ENCODE results near the gene PCBP2. TPM values are rescaled to one million over a fixed set of nuclear protein-coding genes. Genes with fewer than 3 reads are reported as not detected.
"Not testable (repeated sequence)": the region's sequence is repeated elsewhere in the genome, so short reads cannot be mapped to it uniquely, and the experiment has no call there.

PCBP2 gene
- total and polyA plus RNA-seq, 3 experiments from 2014 or later = 104 to 1,025 (median 995) TPM

DNA sequence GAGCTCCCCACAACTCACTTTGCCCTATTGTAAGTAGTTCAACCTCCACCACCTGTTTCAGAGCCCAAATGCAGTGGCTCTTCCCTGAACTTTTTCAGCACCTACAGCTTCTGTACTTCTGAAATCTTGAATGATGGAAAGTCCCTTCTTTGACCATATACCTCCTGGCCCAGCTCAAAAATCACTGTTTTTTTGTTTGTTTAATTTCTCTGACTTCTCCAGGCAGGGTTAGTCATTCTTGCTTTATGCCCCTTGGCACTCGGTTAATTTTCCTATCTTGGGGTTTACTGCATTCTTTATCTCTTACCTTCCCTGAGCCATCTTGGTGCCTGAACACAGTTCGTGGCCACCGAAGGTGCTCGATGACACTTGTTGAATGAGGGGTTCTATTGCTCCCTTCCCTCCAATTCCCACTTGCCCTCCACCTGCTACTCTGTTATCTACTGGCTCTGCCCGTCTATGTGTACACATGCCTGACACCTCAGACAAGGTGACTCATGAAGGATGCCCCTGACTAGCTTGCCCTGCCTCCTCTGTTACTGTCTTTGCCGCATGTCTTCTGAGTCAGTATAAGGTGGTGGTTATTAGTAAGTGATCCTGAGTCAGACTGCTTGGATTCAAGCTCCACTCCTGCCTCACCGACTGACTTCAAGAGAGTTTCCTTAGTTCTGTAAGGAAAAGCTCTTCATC is 23.9 kb upstream of the PCBP2 start:
- no peaks in the 10 kb centered on the region for H3K4me1 ChIP-seq (ENCODE audit: insufficient read depth, low read length)
- DNase-seq = no peak
- no peak overlapping the region for H3K4me3 Mint-ChIP-seq
- ChIA-PET POLR2A (interaction anchor here (0.6 kb wide), 1 partner anchor 42 kb away, joined by 9 read pairs; no protein-coding TSS in a partner anchor), CTCF (interaction anchor here (0.6 to 1.4 kb wide), 3 partner anchors 47 to 76 kb away, joined by 3 to 4 read pairs (median 3); no protein-coding TSS in a partner anchor)
- H3K9me3 ChIP-seq (ENCODE audit: low read length) = no peaks in the 10 kb centered on the region
- no peaks in the 10 kb centered on the region for H3K27me3 Mint-ChIP-seq
- H3K27me3 ChIP-seq (ENCODE audit: insufficient read depth, low read length, poor library complexity, severe bottlenecking) = no peaks in the 10 kb centered on the region
- no peak overlapping the region for H3K27ac ChIP-seq (ENCODE audit: low read depth, low read length)
- no peak overlapping the region for H3K4me3 ChIP-seq (ENCODE audit: low read length)
- H3K36me3 Mint-ChIP-seq = no peaks in the 10 kb centered on the region
- H3K27ac Mint-ChIP-seq = peak overlapping the region in 2 of 8 donors; percentile 15 to 19
- H3K4me1 Mint-ChIP-seq = no peaks in the 10 kb centered on the region
- no peaks in the 10 kb centered on the region for H3K9me3 Mint-ChIP-seq
- no peaks in the 10 kb centered on the region for H3K36me3 ChIP-seq (ENCODE audit: insufficient read depth, low read length)

DNA sequence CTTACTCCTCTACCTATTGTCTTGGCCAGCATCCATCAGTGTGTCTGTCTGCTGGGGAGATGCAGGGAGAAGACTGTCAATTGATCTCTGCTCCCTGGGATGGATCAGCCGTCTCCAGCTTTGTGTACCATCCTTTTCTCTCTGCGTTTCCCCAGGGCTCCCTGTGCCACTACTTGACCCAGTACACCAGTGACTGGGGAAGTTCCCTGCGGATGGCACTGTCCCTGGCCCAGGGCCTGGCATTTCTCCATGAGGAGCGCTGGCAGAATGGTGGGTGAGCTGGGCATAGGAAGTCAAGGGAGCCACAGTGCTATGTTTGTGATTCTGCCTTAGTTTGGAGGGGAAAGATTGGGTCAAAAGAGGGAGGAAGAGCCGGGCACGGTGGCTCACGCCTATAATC is 23.2 kb upstream of the PCBP2 start:
- CTCF ChIA-PET = interaction anchor here (0.6 to 1.0 kb wide), 2 partner anchors 47 to 77 kb away, joined by 3 read pairs; no protein-coding TSS in a partner anchor
- no peaks in the 10 kb centered on the region for H3K9me3 ChIP-seq (ENCODE audit: low read length)
- H3K9me3 Mint-ChIP-seq = no peaks in the 10 kb centered on the region
- no peaks in the 10 kb centered on the region for H3K36me3 ChIP-seq (ENCODE audit: insufficient read depth, low read length)
- H3K4me3 Mint-ChIP-seq = peak overlapping the region in 1 of 7 donors; percentile 18
- no peaks in the 10 kb centered on the region for H3K27me3 ChIP-seq (ENCODE audit: insufficient read depth, low read length, poor library complexity, severe bottlenecking)
- H3K4me1 ChIP-seq (ENCODE audit: insufficient read depth, low read length) = no peaks in the 10 kb centered on the region
- H3K36me3 Mint-ChIP-seq = no peaks in the 10 kb centered on the region
- POLR2A ChIA-PET = no interaction called here
- H3K27ac ChIP-seq (ENCODE audit: low read depth, low read length) = no peak overlapping the region
- H3K4me1 Mint-ChIP-seq = no peaks in the 10 kb centered on the region
- H3K27me3 Mint-ChIP-seq = no peaks in the 10 kb centered on the region
- H3K27ac Mint-ChIP-seq = no peak overlapping the region
- no peak for DNase-seq
- no peak overlapping the region for H3K4me3 ChIP-seq (ENCODE audit: low read length)

DNA sequence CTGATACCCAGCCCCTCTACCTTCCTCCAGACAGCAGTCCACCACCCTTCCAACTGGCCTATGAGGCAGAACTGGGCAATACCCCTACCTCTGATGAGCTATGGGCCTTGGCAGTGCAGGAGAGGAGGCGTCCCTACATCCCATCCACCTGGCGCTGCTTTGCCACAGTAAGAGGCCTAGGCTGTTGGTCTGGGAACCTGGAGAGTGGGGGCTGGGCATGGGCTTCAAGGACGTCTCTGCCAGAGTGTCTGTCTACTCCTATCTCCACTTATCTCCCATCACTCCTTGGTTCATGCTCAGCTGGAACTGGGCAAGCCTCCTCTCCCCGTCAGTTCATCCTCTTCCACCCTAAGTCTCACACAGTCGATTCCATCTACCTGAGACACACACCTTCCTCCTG is 21.8 kb upstream of the PCBP2 start:
- no peak overlapping the region for H3K4me3 ChIP-seq (ENCODE audit: low read length)
- Mint-ChIP-seq H3K36me3 (no peaks in the 10 kb centered on the region), H3K27ac (no peak overlapping the region), H3K4me1 (no peaks in the 10 kb centered on the region), H3K9me3 (no peaks in the 10 kb centered on the region), H3K4me3 (no peak overlapping the region), H3K27me3 (no peaks in the 10 kb centered on the region)
- no peak overlapping the region for H3K27ac ChIP-seq (ENCODE audit: low read depth, low read length)
- no peak for DNase-seq
- no peaks in the 10 kb centered on the region for H3K27me3 ChIP-seq (ENCODE audit: insufficient read depth, low read length, poor library complexity, severe bottlenecking)
- ChIA-PET CTCF (interaction anchor here (0.7 to 1.1 kb wide), 2 partner anchors 46 to 78 kb away, joined by 3 read pairs; no protein-coding TSS in a partner anchor), POLR2A (no interaction called here)
- no peaks in the 10 kb centered on the region for H3K9me3 ChIP-seq (ENCODE audit: low read length)
- no peaks in the 10 kb centered on the region for H3K36me3 ChIP-seq (ENCODE audit: insufficient read depth, low read length)
- H3K4me1 ChIP-seq (ENCODE audit: insufficient read depth, low read length) = no peaks in the 10 kb centered on the region

DNA sequence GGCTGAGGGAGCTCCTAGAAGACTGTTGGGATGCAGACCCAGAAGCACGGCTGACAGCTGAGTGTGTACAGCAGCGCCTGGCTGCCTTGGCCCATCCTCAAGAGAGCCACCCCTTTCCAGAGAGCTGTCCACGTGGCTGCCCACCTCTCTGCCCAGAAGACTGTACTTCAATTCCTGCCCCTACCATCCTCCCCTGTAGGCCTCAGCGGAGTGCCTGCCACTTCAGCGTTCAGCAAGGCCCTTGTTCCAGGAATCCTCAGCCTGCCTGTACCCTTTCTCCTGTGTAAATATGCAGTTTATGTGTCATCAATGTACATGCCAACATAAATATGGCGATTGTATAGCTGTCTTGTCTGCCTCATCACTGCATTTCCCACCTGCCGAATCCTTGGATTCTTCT is 20.7 kb upstream of the PCBP2 start:
- Mint-ChIP-seq H3K36me3 (no peaks in the 10 kb centered on the region), H3K27ac (no peak overlapping the region), H3K9me3 (no peaks in the 10 kb centered on the region), H3K4me1 (no peaks in the 10 kb centered on the region), H3K4me3 (no peak overlapping the region), H3K27me3 (no peaks in the 10 kb centered on the region)
- Histone ChIP-seq H3K9me3 (ENCODE audit: low read length) (no peaks in the 10 kb centered on the region), H3K27me3 (ENCODE audit: insufficient read depth, low read length, poor library complexity, severe bottlenecking) (no peaks in the 10 kb centered on the region), H3K36me3 (ENCODE audit: insufficient read depth, low read length) (no peaks in the 10 kb centered on the region), H3K27ac (ENCODE audit: low read depth, low read length) (no peak overlapping the region), H3K4me1 (ENCODE audit: insufficient read depth, low read length) (no peaks in the 10 kb centered on the region), H3K4me3 (ENCODE audit: low read length) (no peak overlapping the region)
- POLR2A ChIA-PET = no interaction called here
- CTCF ChIA-PET = interaction anchor here (2.6 kb wide), 1 partner anchor 79 kb away, joined by 10 read pairs; no protein-coding TSS in a partner anchor
- no peak for DNase-seq

DNA sequence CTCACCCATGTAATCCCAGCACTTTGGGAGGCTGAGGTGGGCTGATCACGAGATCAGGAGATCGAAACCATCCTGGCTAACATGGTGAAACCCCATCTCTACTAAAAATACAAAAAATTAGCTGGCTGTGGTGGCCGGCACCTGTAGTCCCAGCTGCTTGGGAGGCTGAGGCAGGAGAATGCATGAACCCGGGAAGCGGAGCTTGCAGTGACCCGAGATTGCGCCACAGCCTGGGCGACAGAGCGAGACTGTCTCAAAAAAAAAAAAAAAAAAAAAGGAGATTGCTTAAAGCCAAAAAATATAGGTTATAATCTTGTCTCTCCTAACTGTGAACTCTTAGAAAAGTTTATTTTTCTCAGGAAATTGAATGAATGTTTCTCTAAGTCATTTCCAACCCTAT is 16.6 kb upstream of the PCBP2 start:
- H3K4me1 ChIP-seq (ENCODE audit: insufficient read depth, low read length); H3K27me3 Mint-ChIP-seq; H3K4me1 Mint-ChIP-seq; H3K4me3 ChIP-seq (ENCODE audit: low read length); H3K27me3 ChIP-seq (ENCODE audit: insufficient read depth, low read length, poor library complexity, severe bottlenecking); POLR2A ChIA-PET; H3K36me3 ChIP-seq (ENCODE audit: insufficient read depth, low read length); H3K9me3 Mint-ChIP-seq; H3K27ac ChIP-seq (ENCODE audit: low read depth, low read length); CTCF ChIA-PET; H3K9me3 ChIP-seq (ENCODE audit: low read length); H3K4me3 Mint-ChIP-seq; H3K27ac Mint-ChIP-seq; H3K36me3 Mint-ChIP-seq; DNase-seq: not testable (repeated sequence)

DNA sequence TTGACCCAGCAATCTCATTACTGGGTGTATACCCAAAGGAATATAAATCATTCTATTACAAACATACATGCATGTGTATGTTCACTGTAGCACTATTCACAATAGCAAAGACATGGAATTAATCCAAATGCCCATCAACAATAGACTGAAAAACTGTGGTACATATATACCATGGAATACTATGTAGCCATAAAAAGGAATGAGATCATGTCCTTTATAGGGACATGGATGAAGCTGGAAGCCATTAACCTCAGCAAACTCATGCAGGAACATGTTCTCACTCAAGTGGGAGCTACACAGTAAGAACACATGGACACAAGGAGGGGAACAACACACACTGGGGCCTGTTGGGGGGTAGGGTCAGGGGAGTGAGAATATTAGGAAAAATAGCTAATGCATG is 12.3 kb upstream of the PCBP2 start:
- not testable (repeated sequence) for H3K27me3 ChIP-seq (ENCODE audit: insufficient read depth, low read length, poor library complexity, severe bottlenecking); DNase-seq; H3K4me3 ChIP-seq (ENCODE audit: low read length); H3K27ac ChIP-seq (ENCODE audit: low read depth, low read length); H3K36me3 ChIP-seq (ENCODE audit: insufficient read depth, low read length); H3K9me3 ChIP-seq (ENCODE audit: low read length); H3K27me3 Mint-ChIP-seq; H3K9me3 Mint-ChIP-seq
- CTCF ChIA-PET = interaction anchor here (0.8 to 3.1 kb wide), 4 partner anchors 18 to 118 kb away, joined by 3 to 11 read pairs (median 5); partner anchors contain the start of gene AAAS
- peaks cover 22 to 32% (median 31%) of the 10 kb centered on the region in 3 donors for H3K4me1 Mint-ChIP-seq
- H3K27ac Mint-ChIP-seq = peak overlapping the region in 1 of 8 donors; percentile 7
- peak overlapping the region in 3 of 7 donors; percentile 1 to 36 (median 3) for H3K4me3 Mint-ChIP-seq
- H3K4me1 ChIP-seq (ENCODE audit: insufficient read depth, low read length) = peaks cover 29% of the 10 kb centered on the region
- H3K36me3 Mint-ChIP-seq = peaks cover 0 to 23% (median 3%) of the 10 kb centered on the region in 3 donors
- POLR2A ChIA-PET = interaction anchor here (0.7 kb wide), 1 partner anchor 271 kb away, joined by 7 read pairs; no protein-coding TSS in a partner anchor

DNA sequence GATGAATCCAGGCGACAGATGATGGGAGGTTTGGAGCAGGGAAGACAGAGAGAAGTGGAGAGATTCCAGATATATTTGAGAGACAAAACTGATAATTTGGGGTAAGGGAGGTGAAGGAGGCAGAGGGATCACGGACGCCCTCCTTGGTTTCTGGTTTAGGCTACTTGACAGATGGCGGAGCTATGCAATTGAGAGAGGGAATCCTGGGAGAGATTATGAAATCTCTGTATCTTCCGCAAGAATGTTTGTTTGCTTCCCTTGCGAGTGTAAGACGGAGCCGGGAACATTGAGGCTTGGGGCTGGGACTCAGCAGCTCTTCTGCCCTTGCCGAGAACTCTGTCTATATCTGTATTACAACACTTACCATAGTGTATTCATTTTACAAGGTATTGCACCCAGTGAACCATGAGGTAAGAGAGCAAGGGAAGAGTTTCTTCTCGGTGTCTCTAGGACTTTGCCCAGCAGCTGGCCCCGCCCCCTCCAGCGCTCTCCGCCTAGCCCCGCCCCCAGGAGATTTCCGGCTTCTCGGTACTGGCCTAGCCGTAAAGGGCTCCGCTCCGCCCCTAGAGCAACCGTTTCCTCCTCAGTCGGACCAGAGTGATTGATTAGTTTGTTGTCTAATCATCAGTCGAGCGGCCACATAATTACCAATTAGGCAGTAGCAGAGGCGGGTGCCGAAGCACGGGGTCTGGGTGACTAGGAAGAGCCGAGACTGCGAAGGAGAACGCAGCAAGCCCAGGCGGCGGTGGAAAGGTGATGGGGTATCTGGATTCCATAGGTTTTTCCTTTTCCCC is 10.7 kb upstream of the PCBP2 start, which contains the start of gene PRR13:
PRR13 (plus strand) TSS at position 695 of the 794 bp plus-strand sequence. CDS start 981 bp downstream, outside the sequence.
- H3K4me1 Mint-ChIP-seq = peaks cover 37 to 48% (median 47%) of the 10 kb centered on the region in 3 donors
- peak; percentile 95 to 99 (median 98) for DNase-seq
- no peaks in the 10 kb centered on the region for H3K9me3 ChIP-seq (ENCODE audit: low read length)
- H3K4me3 Mint-ChIP-seq = peak within 1 kb of the TSS; percentile 94 to 98 (median 97)
- no peaks in the 10 kb centered on the region for H3K27me3 ChIP-seq (ENCODE audit: insufficient read depth, low read length, poor library complexity, severe bottlenecking)
- H3K27me3 Mint-ChIP-seq = no peaks in the 10 kb centered on the region
- H3K9me3 Mint-ChIP-seq = no peaks in the 10 kb centered on the region
- peaks cover 22% of the 10 kb centered on the region for H3K36me3 ChIP-seq (ENCODE audit: insufficient read depth, low read length)
- H3K4me1 ChIP-seq (ENCODE audit: insufficient read depth, low read length) = peaks cover 43% of the 10 kb centered on the region
- CTCF ChIA-PET = interaction anchor here (0.6 to 3.1 kb wide), 8 partner anchors 9 to 120 kb away, joined by 3 to 11 read pairs (median 4); partner anchors contain the start of gene AAAS
- H3K4me3 ChIP-seq (ENCODE audit: low read length) = peak within 1 kb of the TSS; percentile 89
- POLR2A ChIA-PET = interaction anchor here (0.7 to 1.6 kb wide), 8 partner anchors 10 to 435 kb away, joined by 3 to 13 read pairs (median 4); partner anchors contain the start of genes AAAS, EIF4B, SP1 and TARBP2
- peak within 1 kb of the TSS; percentile 86 to 98 (median 96) for H3K27ac Mint-ChIP-seq
- peaks cover 0 to 40% (median 7%) of the 10 kb centered on the region in 3 donors for H3K36me3 Mint-ChIP-seq
- H3K27ac ChIP-seq (ENCODE audit: low read depth, low read length) = peak within 1 kb of the TSS; percentile 91
